GM20000 (cell line): ENCODE measurements around the gene AREG.

Experiments
- DNase-seq: peaks from one replicate; pipeline ENCODE4 v3.0.0; 2012; ENCODE audit warnings: low spot score
- CTCF ChIP-seq: IDR thresholded peaks from 2 replicates; pipeline ENCODE4 v1.5.1; 2012; ENCODE audit warnings: mild to moderate bottlenecking, control low read depth; ENCODE audit errors: extremely low read depth, missing control alignments

Gene AREG

GRCh38 chr4:74433541-74434172 lies 11.3 kb upstream of the AREG start:
- DNase-seq: no peak
- TF ChIP-seq CTCF: no peak

- no peak for DNase-seq
- no peak for TF ChIP-seq CTCF
These were observed 9.6 kb upstream of the AREG start for GRCh38 chr4:74435296-74435695.

GRCh38 chr4:74437866-74438265 lies 7.1 kb upstream of the AREG start:
- no peak for TF ChIP-seq CTCF
- no peak for DNase-seq

GRCh38 chr4:74438661-74439060 lies 6.3 kb upstream of the AREG start:
- DNase-seq: no peak
- TF ChIP-seq CTCF: no peak

- DNase-seq: no peak
- no peak for TF ChIP-seq CTCF
These were observed 5.0 kb upstream of the AREG start for GRCh38 chr4:74439952-74440351.

- TF ChIP-seq CTCF: no peak
- DNase-seq: no peak
These were observed 4.6 kb upstream of the AREG start for GRCh38 chr4:74440356-74440755.

- no peak for DNase-seq
These were observed 3.2 kb upstream of the AREG start for GRCh38 chr4:74441744-74442143.

More at GRCh38 chr4:74441744-74442143, 3.2 kb upstream of the AREG start:
- TF ChIP-seq CTCF: no peak
